ENCODE results near the gene OR2T2. TPM values are rescaled to one million over a fixed set of nuclear protein-coding genes. Genes with fewer than 3 reads are reported as not detected.
"Not testable (repeated sequence)": the region's sequence is repeated elsewhere in the genome, so short reads cannot be mapped to it uniquely, and the experiment has no call there.

Gene OR2T2, protein sequence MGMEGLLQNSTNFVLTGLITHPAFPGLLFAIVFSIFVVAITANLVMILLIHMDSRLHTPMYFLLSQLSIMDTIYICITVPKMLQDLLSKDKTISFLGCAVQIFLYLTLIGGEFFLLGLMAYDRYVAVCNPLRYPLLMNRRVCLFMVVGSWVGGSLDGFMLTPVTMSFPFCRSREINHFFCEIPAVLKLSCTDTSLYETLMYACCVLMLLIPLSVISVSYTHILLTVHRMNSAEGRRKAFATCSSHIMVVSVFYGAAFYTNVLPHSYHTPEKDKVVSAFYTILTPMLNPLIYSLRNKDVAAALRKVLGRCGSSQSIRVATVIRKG
- not detected for total RNA-seq

DNA sequence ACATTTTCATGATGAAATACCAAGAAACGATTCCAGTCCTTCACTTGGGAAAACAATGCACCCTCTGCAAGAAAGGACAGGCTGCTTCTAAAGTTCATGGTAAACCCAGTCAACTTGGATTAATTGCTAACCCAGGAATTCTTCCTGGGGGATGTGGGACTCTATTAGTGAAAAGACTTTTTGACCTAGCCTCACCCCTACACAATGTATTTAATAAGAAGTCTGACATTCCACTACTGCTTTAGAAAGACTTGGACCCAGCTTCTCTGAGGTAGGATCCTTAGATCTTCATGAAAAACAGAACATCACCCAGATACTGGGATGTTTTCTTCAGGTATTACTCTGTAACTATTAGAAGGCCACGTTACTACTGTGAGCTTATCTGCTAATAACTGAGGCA, at the start of gene OR2T2:
Gene OR2T2 (plus strand): TSS at position 239 of the 400 bp plus-strand sequence. CDS start 7,161 bp downstream, outside the sequence.
- FAIRE-seq; DNase-seq (ENCODE audit: low spot score in 2 of 2): not testable (repeated sequence)

DNA sequence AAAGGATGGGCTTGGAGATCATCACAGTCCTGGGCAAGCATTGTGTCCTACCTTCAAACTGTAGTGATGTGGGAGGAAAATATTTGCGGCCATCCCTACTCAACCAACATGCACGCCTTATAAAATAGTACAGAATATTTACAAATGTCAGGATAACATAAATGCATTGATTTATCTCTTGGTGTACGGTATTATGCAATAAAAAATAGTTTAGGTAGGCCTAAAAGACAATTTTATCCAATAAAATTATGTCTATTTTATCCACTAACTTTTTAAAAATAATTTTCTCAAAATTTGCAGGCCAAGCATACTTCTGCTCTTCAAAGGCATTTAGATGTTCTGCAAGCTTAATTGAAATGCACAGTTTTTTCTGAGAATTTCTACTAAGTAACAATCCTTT, 42.7 kb upstream of the OR2T2 start, which contains the start of gene OR2T1:
Gene OR2T1 (plus strand): TSS at position 301 of the 400 bp plus-strand sequence. CDS start 3,100 bp downstream, outside the sequence.
- no peak for FAIRE-seq

DNA sequence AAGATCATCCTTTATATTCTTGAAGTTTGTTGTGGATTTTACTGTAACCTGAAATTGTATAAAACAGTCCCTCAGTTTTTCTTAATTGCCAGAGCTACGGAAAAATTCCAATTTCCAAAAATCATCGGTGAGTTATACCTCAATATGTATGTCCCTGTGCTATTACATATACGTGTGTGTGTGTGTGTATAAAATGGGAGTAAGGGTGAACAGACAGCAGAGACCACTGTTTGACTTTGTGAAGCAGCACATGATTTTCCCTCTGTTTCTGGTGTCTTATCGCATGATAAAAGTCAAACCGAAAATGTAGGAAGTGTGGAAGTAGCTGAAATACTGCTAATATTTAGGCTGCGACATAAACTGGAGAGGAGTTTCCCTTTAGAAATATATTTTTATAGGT, 41.4 kb upstream of the OR2T2 start:
- DNase-seq (ENCODE audit: low spot score in 2 of 2): no peak
- no peak for FAIRE-seq

More for the DNA sequence above, 42.7 kb upstream of the OR2T2 start, which contains the start of gene OR2T1:
- no peak for DNase-seq (ENCODE audit: low spot score in 2 of 2)

DNA sequence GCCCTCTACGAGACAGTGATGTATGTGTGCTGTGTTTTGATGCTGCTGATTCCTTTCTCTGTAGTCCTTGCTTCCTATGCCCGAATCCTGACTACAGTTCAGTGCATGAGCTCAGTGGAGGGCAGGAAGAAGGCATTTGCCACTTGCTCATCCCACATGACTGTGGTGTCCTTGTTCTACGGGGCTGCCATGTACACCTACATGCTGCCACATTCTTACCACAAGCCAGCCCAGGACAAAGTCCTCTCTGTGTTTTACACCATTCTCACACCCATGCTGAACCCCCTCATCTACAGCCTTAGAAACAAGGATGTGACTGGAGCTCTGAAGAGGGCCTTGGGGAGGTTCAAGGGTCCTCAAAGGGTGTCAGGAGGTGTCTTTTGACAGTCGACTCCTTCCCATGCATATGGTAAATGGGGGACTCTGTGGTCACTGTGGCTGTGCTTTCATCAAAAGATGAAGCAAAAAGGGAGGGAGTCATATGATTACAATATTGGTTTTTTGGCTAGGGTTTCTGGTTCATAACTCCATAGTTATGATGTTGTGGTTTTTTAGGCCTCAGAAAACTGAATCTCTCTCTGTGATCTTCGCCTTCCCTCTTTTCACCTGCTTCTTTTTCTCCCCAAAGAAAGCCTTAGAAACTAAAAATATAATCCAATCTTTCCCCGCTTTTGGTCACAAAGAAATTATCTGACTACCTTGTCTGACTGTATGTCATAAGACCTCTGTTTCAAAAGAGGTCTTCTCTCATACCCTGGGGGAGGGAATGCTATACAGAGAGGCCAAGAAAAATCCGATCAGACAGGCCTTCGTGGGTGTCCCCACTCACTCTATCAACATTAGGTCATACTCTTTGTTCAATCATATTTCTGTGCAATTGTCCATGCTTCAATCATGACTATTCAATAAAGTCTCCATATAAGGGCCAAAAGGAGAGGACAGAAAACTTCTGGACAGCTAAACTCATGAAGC, 38.4 kb upstream of the OR2T2 start:
- FAIRE-seq (no peak), DNase-seq (ENCODE audit: low spot score in 2 of 2) (no peak)

DNA sequence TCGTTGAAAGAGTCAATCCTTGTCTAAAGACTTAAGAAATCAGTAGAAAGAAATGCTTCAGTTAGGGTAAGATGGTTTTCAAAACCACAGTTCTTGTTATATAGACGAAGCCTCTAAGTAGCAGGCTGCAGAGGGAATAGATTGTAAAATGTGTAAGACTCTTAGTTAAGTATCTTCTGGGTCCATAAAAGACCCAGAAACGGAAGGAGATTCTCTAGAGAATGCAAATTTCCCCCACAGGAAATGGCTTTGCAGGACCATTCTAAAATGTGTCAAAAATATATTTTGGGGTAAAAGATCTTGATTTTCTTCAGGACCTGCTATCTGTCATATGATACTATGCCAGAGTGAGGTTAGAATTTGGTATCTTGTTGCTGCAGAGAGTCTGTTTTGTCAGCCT, 29.2 kb upstream of the OR2T2 start:
- no peak for DNase-seq (ENCODE audit: low spot score in 2 of 2)
- FAIRE-seq: no peak

DNA sequence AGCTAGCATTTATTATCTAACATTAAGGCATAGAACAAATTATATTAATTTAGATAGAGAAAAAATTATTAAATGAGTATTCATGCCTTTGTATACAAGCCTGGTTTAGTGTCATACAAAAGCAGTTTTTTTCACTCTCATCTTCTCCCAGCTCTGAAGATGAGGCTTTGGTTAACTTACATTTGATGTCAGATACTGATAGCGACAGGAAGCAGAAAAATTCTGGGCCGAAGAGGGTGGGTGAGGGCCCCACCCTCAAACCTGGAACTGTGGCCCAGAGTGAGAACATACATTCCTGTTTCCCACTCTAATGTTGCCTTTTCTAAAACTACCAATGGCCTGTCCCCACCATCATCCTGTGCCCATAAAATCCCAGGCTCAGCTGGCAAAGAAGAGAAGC, 27.6 kb upstream of the OR2T2 start:
- no peak for FAIRE-seq

DNA sequence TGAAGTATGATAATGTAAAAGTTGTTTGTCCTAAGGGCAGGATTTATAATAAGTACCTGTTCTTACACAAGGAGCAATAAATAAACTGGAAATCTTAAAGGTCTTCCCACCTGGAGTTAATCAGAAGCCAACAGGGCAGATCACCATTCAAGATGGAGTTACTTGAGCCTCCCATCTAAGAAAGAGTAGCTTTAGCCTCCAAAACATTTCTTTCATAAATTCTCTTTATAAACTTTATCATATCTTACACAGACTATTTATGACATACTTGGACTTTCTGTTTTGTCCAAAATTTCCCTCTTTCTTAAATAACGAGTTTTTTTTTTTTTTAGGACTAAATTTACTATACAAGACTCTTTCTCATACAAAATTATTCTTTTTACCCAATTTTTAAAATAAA, 24.1 kb upstream of the OR2T2 start:
- FAIRE-seq: no peak
- no peak for DNase-seq (ENCODE audit: low spot score in 2 of 2)

More for the DNA sequence above, 27.6 kb upstream of the OR2T2 start:
- DNase-seq (ENCODE audit: low spot score in 2 of 2): no peak

DNA sequence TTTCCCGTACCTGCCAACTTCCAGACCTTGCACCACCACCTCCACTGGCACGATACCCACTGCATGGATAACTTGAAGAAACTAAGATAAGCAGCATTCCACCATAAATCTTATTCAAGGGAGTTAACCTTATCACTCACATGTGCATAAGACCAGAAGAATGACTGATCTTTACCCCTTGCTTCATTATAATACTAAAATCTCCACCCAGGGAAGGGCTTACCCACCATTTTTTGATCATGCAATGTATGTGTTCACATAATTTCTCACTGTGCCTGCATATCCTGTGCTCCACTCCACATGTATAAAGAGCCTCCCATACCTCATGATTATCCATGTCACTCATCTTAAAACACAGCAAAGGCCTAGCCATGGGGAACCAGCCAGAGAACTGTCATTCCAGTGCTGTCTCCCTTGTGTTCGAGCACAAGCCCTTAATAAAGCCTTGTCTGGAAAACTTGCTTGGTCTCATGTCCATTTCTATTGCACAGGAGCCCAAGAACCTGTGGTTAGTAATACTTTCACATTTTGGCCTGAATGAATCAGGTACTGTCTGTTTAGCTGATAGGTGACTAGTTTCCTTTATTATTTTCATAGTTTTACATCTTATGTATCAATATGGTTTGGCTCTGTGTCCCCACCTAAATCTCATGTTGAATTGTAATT, 17.8 kb upstream of the OR2T2 start:
- FAIRE-seq: not testable (repeated sequence)

DNA sequence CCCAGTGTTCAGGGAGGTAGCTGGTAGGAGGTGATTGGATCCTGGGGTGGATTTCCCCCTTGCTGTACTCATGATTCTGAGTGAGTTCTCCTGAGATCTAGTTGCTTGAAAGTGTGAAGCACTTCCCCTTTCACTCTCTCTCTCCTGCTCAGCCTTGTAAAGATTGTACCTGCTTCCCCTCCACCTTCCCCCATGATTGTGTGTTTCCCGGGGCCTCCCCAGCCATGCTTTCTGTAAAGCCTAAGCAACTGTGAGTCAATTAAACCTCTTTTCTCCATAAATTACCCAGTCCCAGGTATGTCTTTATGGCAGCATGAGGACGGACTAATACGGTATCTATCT, 17.3 kb upstream of the OR2T2 start:
- not testable (repeated sequence) for DNase-seq (ENCODE audit: low spot score in 2 of 2); FAIRE-seq

More for the DNA sequence above, 17.8 kb upstream of the OR2T2 start:
- DNase-seq (ENCODE audit: low spot score in 2 of 2): not testable (repeated sequence)

DNA sequence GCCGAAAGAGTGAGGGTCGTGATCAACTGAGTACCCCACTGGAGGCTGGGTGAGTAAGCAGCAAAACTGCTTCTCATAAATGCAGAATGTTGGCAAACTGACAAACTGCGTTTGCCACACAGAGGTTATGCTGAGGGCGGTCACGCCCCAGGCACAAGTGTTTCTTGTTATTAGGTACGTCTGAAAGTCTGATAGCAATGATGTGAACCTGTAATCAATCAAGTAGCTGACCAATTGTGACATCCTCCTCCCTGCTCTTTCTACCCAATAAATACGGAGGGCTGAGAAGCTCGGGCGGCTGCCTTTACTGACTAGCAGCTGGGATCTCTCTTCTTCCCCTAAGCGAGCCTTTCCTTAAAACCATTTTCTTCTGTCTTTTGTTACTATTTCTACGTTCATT, 13.8 kb upstream of the OR2T2 start:
- FAIRE-seq; DNase-seq (ENCODE audit: low spot score in 2 of 2): not testable (repeated sequence)

DNA sequence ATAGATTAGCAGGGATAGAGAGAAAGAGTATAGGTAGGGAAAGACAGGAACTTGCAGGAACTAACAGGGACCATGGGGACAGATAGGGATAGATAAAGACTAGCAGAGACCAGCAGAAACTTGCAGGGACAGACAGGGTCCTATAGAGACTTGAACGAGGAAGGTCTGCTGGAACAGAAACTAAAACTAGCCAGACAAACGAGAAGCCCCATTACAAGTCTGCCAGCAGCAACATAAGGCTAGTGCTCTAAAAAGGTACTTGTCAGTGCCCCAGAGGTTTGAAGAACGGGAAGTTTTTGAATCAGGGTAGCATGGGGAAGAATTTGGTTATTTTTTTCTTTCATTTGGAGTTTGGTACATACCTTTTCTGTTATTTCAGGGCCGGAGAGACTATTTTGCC, 13.2 kb upstream of the OR2T2 start:
- DNase-seq (ENCODE audit: low spot score in 2 of 2); FAIRE-seq: not testable (repeated sequence)

DNA sequence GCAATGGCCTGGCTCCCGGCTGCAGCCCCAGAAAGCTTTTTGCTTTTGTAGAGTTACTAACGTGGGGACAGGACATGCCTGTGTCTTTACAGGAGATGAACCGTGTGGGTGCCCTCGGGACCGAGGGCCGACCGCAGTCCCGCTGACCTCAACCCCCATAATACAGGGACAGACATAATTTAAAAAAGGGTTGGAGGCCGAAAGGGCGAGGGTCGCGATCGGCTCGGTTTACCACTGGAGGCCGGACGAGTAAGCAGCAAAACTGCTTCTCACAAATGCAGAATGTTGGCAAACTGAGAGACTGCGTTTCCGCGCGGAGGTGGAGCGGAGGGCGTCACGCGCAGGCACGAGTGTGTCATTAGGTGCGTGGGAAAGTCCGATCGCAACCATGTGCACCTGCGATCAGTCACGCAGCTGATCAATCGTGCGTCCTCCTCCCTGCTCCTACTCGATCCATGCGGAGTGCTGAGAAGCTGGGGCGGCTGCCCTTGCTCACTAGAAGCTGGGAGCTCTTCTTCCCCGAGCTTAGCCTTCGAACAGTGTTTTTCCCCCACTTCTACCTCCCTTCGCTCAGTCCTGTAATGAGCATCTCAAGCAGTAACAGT, 11.5 kb upstream of the OR2T2 start:
- FAIRE-seq; DNase-seq (ENCODE audit: low spot score in 2 of 2): not testable (repeated sequence)

DNA sequence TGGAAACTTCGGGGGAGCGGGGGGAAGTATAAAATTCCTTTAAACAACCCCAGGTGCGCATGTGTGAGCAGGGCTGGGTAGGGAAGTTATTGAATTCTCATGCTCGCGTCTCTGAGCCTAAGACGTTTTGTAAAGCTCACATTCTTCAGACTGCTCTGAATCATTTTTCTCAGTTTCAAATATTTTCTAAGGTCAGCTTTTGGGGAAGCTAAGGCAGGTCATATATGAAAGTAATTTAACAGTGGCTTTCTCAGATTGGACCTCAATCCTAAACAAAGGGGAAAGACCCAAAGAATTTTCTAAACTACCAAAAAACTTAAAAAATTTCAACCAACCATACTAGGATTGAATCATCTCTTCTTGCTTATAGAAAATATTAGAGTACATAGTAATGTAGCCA, 10.5 kb upstream of the OR2T2 start:
- not testable (repeated sequence) for FAIRE-seq; DNase-seq (ENCODE audit: low spot score in 2 of 2)

DNA sequence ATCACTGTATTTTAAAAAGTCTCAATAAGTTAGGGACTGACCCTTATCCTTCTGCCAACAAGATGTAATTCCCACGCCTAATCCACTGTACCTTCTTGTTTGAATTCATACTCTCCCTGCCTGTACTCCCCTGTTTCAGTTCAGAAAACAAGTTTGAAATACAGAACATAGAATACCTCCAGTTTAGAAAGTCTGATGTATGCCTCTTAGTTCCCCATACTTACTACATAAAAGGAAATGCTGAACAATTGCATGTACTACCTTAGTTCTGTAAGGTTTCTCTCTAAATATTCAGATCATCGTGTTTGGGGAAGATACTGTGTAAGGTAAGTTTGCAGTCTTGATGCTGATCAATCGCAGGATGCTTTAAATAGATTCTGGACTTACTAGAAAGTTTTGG, 9.1 kb upstream of the OR2T2 start:
- not testable (repeated sequence) for DNase-seq (ENCODE audit: low spot score in 2 of 2); FAIRE-seq

DNA sequence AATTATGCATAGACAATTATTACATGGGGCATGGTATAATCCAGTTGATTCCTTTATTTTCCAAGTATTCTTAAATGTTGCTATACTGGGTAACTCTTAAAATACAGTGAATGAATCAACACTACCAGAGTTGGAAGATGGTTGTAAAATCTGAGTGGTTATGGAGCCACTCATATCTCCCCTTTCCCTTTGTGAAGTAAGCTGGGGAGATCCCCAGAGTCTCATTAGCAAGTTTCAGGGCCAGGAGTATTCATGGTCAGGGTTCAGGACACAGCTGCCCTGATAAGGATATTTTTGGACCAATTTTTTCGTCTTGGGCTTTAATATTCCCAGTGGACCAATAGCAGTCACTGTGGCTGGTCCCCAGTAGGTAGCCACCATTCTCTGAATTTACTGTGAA, 6.8 kb upstream of the OR2T2 start:
- not testable (repeated sequence) for FAIRE-seq; DNase-seq (ENCODE audit: low spot score in 2 of 2)

DNA sequence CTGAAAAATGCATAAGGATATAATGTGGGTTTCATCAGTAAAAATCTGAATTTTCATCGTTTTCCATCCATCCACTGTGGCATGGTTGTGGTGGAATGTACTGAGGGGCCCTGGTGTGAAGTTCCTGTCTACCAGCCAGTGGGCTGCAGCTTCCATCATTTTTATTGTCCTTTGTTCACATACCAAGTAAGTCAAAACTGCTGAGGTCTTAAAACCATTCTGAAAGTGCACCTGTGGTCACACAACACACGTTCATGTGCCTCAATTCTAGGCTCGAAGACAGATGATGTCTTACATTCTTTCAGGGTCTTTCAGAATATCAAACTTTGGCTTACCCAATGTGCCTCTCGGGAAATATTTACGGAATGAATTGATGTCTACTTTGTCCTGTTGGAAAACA, 6.2 kb upstream of the OR2T2 start:
- FAIRE-seq; DNase-seq (ENCODE audit: low spot score in 2 of 2): not testable (repeated sequence)

DNA sequence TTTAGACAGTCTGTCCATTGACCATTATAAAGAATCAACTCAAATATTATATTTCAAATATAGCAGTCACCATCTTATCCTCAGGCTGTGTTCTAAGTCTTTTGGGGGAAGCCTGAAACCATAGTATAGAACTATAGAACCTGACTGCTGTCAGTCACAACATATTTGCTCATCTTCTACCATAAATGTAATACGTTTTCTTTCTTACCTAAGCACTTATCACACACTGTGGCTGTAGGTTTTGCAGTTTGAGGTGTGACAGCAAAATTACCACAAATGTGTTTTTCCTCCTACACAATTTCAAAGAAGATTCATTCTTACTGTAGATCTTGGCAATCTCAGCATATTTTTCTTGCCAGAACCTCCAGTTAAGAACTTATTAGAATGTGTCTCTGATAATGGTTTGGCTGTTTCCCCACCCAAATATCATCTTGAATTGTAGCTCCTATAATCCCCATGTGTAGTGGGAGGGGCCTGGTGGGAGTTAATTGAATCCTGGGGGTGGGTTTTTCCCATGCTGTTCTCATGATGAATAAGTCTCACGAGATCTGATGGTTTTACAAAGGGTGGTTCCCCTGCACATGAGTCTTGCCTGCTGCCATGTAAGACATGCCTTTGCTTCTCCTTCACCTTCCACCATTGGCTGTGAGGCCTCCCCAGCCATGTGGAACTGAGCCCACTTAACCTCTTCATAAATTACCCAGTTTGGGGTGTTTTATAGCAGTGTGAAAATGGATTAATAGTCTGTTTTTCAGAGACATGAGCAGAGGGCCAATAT, 2.7 kb upstream of the OR2T2 start:
- not testable (repeated sequence) for FAIRE-seq; DNase-seq (ENCODE audit: low spot score in 2 of 2)

DNA sequence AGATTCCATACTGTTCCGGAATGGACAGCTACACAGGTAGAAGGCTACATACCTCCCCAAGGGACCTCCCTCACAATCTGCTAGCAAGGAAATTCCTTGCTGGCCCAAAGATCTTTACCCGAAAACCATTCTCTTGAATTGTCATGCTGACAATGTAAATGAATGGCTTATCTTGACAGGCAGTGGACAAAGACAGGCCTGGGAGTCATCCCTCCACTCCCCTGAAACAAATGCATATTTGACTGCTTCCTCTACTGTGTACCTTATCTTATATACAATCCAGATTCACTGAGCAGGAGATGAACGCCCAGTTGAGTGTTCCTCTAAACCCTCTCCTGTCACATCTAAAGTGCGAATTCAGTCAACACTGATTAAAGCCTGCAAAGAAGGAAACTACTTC, 834 bp upstream of the OR2T2 start:
- not testable (repeated sequence) for FAIRE-seq; DNase-seq (ENCODE audit: low spot score in 2 of 2)

DNA sequence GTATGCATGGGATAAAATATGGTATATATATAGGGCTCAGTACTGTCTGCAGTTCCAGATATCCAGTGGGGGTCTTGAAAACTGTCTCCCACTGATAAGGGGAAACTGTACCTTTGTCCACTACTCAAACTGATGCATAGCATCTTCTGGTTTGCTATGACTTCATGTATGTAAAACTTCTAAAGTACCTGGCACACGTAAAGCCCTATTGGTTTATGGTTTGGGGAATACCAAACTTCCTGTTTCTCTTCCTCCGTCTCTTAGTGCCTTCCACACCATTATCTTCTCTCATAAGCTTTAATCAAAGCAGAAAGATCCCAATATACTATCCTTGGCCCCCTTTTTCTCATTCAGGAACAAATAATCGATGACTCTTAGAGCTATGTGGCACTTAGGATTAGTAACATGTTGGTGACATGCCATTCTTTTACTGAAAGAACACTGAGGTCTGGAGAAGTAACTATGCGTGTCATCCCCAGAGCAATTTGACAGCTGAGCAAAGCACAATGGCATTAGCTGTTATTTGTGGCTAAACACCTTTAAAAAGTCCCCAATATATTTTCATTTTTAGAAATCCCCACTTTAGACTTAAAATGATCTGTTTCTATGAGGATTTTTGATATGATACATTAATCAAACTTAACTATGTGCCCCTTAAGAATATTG, 3.1 kb downstream of the OR2T2 start:
- not testable (repeated sequence) for DNase-seq (ENCODE audit: low spot score in 2 of 2); FAIRE-seq

Data from frontal cortex (tissue), 4 donors.